HG03521 (cell line): ENCODE data around the gene GPHA2.
A peak's percentile ranks its signal among the peaks of the same experiment; 100 is the strongest.

Source experiments
- ATAC-seq: cut with Tn5 transposase; IDR thresholded peaks from one replicate; pipeline ENCODE4 v1.9.1; 2021; ENCODE audit warnings: mild to moderate bottlenecking, moderate library complexity; ENCODE audit not compliant: unreplicated experiment

Gene GPHA2

DNA sequence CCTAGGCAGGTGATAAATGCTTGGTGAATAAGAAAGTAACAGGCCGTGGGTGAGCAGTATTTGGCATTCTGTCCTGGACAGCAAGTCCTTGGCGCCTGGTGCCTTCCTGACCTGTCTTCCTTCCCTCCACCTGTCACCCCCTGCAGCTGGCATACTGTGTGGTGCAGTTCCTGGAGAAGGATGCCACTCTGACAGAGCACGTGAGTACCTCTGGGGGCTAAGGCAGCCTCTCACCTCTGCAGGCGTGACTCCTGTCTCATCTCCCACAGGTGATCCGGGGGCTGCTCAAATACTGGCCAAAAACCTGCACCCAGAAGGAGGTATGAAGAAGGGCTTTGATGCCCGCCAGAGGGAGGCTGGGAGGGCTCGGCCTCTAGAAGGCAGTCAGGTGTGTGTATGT, 4.4 kb downstream of the GPHA2 start:
- ATAC-seq, result no peak

DNA sequence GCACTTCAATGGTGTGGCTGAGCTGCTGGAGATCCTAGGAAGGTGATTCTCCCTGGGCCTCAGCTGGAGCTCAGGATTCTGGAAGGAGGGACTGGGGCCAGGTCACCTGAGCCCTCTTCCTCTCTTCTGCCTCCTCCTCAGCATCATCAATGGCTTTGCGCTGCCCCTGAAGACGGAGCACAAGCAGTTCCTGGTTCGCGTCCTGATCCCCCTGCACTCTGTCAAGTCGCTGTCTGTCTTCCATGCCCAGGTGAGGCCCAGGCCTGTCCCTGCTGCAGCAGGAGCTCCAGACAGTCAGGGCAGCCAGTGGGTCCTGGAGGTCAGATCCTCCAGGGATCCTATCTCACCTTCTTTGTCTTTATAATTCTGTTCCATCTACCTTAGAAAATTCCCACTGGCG, 5.4 kb downstream of the GPHA2 start:
- ATAC-seq, result no peak

DNA sequence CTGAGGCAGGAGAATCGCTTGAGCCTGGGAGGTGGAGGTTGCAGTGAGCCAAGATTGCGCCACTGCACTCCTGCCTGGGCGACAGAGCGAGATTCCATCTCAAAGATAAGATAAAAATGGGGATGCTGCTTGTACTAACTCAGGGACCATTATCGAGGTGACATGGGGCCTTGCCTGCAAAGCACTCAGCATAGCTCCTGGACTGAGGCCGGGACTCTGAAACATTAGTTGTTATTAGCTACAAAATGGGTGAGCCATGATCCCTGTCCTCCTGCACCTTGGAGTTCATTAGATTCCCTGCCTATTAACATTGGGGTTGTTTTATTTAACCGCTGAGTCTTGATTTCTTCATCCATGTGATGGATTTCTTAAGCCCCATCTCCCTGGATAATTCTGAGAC, 6.1 kb downstream of the GPHA2 start:
- ATAC-seq, result no peak

DNA sequence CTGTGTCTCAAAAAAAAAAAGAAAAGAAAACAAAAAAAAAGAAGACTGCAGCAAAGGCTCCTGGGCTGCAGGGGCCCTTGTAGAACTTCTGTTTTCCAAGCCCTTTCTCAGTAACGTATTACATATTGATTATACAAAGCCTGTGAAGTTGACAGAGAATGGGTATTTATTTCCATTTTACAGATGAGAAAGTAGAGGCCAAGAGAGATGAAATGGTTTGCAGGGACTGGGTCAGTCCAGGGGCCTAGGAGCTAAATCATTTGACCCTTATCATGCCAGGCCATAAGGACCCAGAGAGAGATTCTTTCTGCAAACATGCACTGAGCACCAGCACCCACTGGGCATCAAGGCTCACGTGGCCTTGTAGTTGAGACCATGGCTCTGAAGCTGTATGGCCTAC, 6.7 kb downstream of the GPHA2 start:
- no peak for ATAC-seq

DNA sequence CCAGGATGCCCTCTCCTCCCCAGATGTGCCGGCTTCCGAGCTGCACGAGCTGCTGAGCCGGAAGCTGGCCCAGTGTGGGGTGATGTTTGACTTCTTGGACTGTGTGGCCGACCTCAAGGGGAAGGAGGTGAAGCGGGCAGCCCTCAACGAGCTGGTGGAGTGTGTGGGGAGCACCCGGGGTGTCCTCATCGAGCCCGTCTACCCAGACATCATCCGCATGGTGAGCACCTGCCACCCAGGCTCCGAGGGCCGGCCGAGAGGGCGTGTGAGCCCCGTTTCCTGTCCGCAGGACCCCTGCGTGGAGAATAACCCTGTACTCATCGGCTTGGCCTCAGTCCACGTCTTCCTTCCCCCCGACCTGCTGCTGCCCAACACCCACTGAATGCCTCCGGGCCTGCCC, 9.0 kb downstream of the GPHA2 start:
- ATAC-seq, result no peak

DNA sequence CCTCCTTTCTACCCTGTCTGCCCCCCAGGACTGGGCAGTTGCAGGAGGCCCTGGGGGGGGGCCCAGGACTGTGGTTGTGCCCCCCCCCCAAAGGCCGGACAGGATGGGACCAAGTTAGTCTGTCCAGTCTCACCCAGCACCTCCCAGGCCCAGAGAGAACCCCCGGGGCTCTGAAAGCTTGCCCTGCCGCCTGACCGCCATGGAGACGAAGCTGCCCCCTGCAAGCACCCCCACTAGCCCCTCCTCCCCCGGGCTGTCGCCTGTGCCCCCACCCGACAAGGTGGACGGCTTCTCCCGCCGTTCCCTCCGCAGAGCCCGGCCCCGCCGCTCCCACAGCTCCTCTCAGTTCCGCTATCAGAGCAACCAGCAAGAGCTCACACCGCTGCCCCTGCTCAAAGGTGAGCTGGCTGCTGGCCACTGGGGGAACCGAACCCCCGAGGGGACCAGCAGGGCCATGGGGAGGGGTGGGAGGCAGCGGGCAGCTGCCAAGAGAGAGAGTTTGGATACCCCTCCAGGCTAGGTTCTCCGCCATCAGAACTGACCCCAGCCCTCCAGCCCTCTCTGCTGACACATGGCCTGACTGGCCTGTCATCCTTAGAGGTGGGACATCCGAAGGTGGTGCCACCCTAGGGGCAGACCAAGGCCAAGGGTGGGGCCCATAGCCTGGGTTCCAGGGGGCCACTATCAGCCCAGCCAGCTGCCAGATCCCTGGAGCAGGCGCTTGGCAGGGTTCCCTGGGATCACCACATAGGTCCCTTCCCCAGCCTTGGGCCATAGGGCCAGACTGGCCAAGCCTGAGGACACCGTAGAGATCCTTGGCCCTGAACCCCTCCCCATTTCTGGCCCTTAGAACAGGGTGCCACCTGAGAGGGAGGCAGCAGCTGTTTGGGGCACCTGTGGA, 9.9 kb downstream of the GPHA2 start:
- no peak for ATAC-seq

DNA sequence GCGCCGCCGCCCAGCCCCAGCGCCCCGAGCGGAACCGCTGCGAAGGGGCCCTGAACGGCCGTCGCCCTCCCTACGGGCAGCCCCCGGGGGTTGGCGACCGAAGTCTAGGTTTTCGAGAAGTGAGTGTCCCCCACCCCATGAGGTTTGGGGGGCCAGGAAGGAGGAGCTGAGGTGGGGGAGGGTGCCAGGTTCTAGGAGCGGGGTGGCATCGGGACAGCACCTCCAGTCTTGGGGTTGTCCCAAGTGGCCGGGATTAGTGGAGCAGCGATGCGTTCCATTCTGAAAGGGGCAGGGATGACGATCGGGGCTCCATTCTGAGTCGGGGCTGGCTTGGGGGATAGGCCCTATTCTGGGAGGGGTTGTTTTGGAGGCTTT, 10.8 kb downstream of the GPHA2 start:
- ATAC-seq, result no peak

DNA sequence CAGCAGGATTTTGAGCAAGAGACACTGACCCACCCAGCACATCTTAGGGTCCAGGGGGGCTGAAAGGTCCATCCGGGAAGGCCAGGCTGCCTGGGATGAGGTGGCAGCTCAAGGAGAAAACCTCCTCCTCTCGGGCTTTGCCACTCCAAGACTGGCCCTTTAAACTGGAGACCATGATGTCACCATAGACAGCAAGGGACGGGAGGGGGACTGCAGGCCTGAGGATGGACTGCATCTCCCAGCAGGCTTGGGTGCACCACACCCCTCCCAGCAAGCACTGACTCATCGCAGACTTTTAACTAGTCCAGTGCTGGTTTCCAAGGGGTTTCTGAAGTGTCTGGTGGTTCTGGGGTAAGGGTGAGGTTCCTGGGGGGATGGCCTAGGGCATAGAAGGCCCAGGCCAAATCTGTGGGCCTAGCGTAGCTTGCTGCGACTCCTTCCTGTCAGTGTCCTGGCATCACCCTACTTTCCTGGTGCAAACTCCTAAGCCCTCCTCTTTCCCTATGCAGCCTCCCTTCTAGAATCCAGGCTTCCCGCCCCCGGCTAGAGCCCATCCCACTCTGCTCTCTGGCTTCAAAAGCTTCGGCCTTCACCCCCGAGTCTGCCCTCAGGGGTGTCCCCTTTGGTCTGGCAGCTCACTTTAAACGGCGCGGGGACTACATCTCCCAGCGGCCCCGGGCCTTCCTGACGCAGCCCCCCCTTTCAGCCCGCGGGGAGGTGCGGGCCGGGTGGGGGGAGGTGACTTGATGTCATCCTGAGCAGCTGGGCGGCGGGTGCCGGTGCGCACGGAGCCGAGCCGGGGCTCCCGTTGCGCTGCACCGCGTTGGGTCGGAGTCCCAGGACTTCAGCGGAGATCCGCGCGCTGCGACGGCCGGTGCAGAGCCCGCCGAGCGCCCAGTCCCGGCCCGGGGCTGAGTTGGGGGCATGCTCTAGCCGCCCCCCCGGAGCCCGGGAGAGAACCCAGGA, 11.5 kb downstream of the GPHA2 start, which contains the start of gene PPP2R5B:
PPP2R5B (plus strand) TSS at position 746 of the 966 bp plus-strand sequence. CDS start 1,046 bp downstream, outside the sequence.
- peak; percentile 75 for ATAC-seq

DNA sequence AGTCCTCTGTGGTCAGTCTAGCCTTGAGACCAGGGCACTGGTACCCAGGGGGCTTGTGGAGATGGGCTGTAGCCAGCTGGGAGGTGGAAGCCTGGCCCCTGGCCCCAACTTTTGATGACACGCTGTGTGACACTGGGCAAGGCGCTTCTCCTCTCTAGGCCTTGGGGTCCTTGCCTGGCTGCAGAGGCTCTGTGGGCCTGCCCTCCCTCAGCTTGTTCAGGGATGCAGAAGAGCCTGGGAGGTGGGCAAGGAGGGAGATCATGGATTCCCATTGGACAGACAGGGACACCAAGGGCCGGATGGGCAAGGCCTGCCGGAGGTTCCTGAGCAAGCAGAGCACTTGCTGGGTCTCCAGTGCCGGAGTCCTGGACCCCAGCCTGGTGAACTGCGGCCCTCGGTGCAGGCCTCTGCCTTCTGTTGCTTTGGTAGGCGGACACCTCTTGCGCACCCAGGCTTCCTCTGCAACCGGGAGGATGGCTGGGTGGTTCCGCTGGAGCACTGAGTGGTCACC, 12.5 kb downstream of the GPHA2 start:
- ATAC-seq, result no peak

DNA sequence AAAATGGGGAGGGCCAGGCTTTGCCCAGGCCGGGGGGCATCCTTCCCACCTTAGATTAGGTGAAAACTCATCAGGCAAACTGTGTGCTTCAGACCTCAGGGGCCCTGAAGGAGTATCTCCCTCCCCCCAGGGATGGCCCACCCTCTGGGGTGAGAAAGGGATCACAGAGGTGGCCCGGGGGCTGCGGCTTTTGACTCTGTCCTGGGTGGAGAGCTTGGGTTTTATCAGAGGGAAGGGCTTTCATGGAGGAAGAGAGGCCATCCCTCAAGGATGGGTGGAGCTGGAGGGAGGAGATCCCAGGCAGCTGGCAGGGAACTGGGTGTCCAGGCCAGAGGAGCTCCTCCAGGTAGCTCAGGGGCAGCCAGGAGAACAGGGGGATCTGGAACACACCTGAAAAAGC, 14.3 kb downstream of the GPHA2 start:
- ATAC-seq, result no peak

DNA sequence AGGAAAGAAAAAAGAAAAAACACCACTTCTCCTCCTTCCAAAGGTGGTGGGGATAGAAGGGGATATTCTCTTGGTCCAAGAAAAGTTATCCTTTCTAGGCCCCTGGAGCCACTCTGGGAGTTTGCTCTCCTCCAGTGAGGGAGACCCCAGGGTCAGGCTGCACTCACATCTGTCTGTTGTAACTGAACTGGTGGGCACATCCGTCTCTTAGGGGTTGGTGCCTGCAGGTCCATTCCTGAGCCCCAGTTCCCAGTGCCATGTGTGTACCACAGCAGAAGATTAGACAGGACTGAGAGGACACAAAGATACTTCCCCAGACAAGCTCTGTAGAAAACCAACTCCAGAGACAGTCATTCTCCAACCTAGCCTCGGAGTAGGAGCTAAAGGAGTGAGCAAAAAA, 15.6 kb downstream of the GPHA2 start:
- ATAC-seq, result no peak

DNA sequence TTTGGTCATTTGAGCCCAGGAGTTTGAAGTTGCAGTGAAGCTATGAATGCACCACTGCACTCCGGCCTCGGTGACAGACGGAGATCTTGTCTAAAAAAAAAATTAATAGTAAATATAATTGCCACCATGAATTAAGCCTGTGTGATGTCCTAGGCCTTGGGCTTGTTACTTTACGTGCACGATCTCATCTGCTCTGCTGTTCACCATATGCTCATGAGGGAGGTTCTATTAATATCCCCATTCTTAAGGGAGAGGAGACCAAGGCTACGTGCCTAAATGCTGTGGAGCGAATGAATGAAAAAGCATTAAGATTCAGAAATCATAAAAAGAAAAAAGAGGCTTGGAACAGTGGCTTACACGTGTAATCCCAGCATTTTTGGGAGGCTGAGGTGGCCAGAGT, 16.1 kb downstream of the GPHA2 start:
- ATAC-seq, result no peak

DNA sequence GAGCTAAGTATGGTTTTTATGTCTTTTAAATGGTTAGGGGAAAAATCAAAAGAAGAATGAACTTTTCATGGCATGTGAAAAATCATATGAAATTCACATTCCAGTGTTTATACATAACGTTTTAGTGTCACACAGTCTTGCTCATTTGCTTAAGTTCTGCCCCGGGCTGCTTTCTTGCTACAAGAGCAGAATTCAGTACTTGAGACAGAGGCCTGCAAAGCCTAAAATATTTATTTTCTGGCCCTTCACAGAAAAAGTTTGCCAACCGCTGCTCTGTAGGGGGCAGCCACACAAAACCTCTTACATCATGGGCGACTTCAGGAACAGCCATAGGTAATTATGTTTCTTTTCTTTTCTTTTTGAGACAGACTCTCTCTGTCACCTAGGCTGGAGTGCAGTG, 17.7 kb downstream of the GPHA2 start:
- ATAC-seq, result no peak

DNA sequence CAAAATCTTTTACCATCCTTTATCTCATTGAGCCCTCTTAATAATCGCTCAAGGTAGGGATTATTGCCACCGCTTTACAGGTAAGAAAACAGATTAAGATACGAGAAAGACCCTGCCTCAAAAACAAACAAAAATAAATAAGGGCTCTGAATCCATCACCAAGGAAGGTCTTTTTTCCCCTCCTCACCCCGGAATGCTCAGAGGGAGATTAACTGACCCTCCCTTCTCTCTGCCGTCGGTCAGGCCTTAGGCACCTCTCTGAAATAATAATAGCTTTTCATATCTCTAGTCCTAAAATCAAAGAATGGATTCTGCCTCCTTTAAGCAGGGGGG, 18.1 kb downstream of the GPHA2 start:
- ATAC-seq, result no peak

DNA sequence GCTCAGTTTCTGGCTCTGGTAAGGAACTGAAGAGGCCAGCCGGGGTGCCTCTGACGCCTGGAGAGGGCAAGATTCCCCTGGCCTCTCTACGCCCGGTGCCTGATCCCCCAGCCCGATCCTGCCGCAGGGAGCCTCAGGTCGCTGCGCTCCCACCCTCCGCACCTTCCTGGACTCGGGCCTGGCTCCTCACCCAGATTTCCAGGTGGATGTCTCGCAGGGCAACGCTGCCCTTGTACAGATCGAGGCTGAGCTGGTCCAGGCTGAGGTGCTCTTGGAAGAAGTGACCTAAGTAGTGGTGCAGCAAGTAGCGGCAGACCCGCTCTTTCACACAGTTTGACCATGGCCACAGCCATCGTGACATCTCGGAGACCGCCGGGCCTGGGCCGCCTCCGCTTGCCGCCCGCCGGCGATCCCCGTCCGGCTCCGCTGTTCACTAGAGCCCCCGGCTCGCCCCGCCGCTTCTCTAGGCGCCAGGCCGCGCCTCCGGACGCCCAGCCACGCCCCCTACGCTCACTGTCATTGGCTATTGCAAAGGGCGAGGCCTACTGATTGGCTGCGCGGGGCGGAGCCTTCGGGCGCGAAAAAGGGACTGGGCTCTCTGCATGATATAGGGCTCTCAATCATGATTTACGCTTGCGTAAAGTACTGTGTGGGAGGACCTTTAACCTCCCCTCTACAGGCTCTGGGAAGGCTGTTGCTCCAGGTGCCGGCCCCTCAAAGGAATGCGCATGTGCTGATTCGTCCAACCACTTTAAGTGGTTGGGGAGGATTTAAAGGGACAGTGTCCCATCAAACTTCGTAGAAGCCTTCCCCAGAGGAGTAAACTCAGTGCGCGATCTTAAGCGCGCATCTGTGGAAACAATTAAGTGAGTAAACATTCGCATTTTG, 18.7 kb downstream of the GPHA2 start, which contains the start of gene ATG2A:
ATG2A (minus strand) TSS at position 435 of the 888 bp plus-strand sequence; CDS start at position 361, 74 bp downstream.
- ATAC-seq, result peak; percentile 92

DNA sequence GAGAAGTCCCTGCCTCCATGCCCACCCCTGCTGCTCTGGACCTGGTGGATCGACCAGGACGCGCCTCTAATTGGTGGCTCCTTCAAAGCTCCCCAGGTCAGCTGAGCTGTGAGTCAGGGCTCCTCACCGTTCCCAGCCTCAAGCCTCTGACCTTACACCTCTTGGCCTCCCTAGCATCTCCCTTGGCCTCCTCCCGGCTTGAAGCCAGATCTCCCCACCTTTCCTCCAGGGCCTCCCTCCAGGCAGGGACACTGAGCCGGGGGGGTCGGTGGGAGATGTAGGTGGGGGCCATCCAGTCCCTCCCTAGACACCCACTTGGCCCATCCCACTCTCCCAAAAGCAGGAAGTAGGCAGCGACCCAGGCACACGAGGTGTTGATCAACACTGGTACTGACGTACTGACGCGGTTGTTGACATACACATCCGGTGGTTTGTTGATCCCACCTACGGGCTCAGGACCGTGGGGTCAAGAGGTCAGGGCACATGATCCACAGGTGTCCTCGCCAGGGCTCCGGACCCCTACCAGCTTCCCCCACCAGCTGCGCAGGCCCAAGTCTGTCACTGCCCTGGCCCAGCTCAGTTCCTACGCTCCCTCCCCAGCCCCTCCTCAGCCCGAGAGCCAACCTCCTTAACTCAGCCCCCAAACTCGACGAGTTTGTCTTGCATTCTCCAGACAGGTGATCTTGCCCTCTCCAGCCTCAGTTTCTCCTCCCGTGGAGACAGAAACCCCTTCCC, 19.5 kb downstream of the GPHA2 start:
- ATAC-seq, result no peak

DNA sequence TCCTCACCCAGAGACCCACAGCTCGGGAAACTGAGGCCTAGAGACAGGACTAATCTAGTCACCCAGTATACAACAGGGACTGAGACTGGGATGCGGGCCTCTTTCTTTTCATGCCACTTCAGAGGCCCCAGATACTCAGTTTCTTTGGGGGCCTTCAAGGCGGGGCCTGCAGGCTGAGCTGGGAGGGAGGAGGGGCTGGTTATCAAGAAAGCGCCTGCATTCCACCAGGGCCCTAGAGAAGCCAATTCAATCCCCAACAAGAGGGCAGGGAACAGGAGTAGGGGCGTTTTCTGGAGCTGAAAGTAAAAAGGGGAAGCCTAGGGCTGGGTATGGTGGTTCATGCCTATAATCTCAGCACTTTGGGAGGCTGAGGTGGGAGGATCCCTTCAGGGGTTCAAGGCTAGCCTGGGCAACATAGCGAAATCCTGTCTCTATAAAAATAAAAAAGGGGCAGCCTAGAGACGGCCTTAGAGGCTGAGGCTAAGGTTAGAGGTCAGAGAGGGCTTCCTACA, 20.3 kb downstream of the GPHA2 start:
- ATAC-seq, result no peak

DNA sequence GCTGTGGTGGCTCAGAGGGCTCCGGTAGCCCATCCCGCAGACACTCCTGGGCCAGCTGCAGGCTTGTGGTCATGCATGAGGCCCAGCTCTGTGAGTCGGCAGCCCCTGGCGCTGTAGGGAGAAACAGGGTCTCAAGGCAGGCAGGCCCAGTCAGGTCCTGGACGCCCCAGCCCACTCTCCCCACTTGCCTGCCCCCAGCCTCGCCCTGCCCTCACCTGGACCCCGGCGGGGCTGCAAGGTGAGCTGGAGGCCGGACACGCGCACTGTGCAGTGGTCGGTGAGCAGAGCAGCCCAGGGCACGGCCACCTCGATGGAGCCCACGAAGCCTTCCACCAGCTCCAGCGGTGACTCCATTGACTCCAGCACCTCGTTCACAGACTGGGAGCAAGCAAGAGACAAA, 21.6 kb downstream of the GPHA2 start:
- ATAC-seq, result no peak

DNA sequence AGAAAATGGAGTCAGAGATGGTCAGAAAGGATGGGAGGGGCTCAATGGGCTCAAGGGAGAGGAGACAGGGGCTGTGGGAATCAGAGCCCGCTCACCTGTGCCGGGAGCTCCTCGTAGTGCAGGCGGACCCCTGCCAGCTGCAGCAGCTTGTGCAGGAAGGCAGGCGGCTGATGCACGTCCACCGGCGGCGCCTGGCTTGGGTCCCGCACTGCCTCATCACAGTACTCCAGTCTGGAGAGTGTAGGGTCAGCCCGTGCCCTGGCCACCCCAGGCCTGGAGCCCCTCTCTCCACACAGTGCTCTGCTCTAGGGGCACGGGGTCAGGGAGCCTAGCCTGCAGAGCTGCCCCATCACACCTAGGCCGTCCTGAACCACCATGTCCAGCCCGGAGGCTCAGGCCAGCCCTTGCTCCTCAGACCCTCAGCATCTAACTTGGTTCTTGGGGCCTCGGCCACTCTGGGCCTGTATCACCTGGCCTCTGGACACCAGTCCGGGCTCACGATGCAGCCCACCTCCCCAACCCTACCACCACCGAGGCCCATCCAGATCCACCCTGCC, 22.4 kb downstream of the GPHA2 start:
- ATAC-seq, result no peak
